Right lung (tissue), 10 donors: ENCODE measurements around the gene GPR82. TPM values are rescaled to one million over a fixed set of nuclear protein-coding genes. Genes with fewer than 3 reads are reported as not detected.
"Not testable (repeated sequence)": the region's sequence is repeated elsewhere in the genome, so short reads cannot be mapped to it uniquely, and the experiment has no call there.

Source experiments
- DNase-seq, 2 donors: peaks; one replicate each; pipeline ENCODE4 v3.0.0-alpha.2; 2013
- long read RNA-seq, 8 donors: transcript quantifications; one replicate each; lab custom pipeline, GENCODE V29; 2026
- polyA plus RNA-seq, 5 donors: library from polyadenylated mRNA; unstranded; fragments of 120-200 nt; gene quantifications; one replicate each; pipeline versions ENCODE4 v1.2.1 to v1.2.3, GENCODE V29; 2013; ENCODE audit warnings: inconsistent platforms in 1 of 5, low replicate concordance in 1 of 5; ENCODE audit not compliant: insufficient read length in 5 of 5, insufficient read depth in 1 of 5

Gene GPR82
- polyA plus RNA-seq = under 1 TPM; 0.13 to 0.26 (median 0.16) TPM
- long read RNA-seq, donor 1, partial matches to known transcripts = 0 of 1 reads
- long read RNA-seq, donor 1, other reads (novel, unspliced or antisense) = 0 of 1 reads
- long read RNA-seq, donor 2 = 0 reads
- long read RNA-seq, donor 3 = 0 reads
- long read RNA-seq, donor 4, partial matches to known transcripts = 0 of 1 reads
- long read RNA-seq, donor 4, other reads (novel, unspliced or antisense) = 0 of 1 reads
- long read RNA-seq, donor 5 = 0 reads
- long read RNA-seq, donor 6 = 0 reads
- long read RNA-seq, donor 7 = 0 reads
- long read RNA-seq, donor 8 = 0 reads

- DNase-seq = no peak
These were observed at the start of gene GPR82 for GRCh38 chrX:41723826-41724225. GPR82 (plus strand) TSS chrX:41724181; CDS start chrX:41727027, 2,846 bp downstream.

- not testable (repeated sequence) for DNase-seq
These were observed 47.6 kb upstream of the GPR82 start for GRCh38 chrX:41676361-41676760.

GRCh38 chrX:41677183-41678060 is 46.6 kb upstream of the GPR82 start:
- DNase-seq = peak; percentile 21 to 45

GRCh38 chrX:41684138-41684537 is 39.8 kb upstream of the GPR82 start:
- DNase-seq = no peak

GRCh38 chrX:41684940-41685339 is 39.0 kb upstream of the GPR82 start:
- DNase-seq = no peak

GRCh38 chrX:41686788-41687187 is 37.2 kb upstream of the GPR82 start:
- DNase-seq = no peak

- no peak for DNase-seq
These were observed 35.8 kb upstream of the GPR82 start for GRCh38 chrX:41688156-41688555.

GRCh38 chrX:41688835-41689234 is 35.1 kb upstream of the GPR82 start, which contains the start of gene GPR34:
GPR34 (plus strand) TSS chrX:41688973; CDS start chrX:41695634, 6,661 bp downstream.
- no peak for DNase-seq

GRCh38 chrX:41689711-41690110 is 34.3 kb upstream of the GPR82 start:
- DNase-seq = no peak

GRCh38 chrX:41692162-41692749 is 31.7 kb upstream of the GPR82 start:
- DNase-seq = no peak

- DNase-seq = no peak
These were observed 31.0 kb upstream of the GPR82 start for GRCh38 chrX:41693024-41693423.

- no peak for DNase-seq
These were observed 28.6 kb upstream of the GPR82 start for GRCh38 chrX:41695426-41695825.

GRCh38 chrX:41703574-41704029 is 20.4 kb upstream of the GPR82 start:
- DNase-seq = no peak

GRCh38 chrX:41705042-41705441 is 18.9 kb upstream of the GPR82 start:
- DNase-seq = no peak

- DNase-seq = no peak
These were observed 18.2 kb upstream of the GPR82 start for GRCh38 chrX:41705680-41706374.

- no peak for DNase-seq
These were observed 16.8 kb upstream of the GPR82 start for GRCh38 chrX:41707218-41707617.

GRCh38 chrX:41708486-41708885 is 15.5 kb upstream of the GPR82 start:
- no peak for DNase-seq

- DNase-seq = no peak
These were observed 12.8 kb upstream of the GPR82 start for GRCh38 chrX:41711021-41711667.

GRCh38 chrX:41716222-41716621 is 7.8 kb upstream of the GPR82 start:
- DNase-seq = no peak

GRCh38 chrX:41716767-41717473 is 7.1 kb upstream of the GPR82 start:
- DNase-seq = no peak
